IMR-90 (cell line): ENCODE results near the gene SHROOM1. TPM values are rescaled to one million over a fixed set of nuclear protein-coding genes. Genes with fewer than 3 reads are reported as not detected.

Experiments
- ATAC-seq: fragments of 200-7000 bp; cut with Tn5 transposase; 2 replicates; pipeline ENCODE4 v1.9.1; 2020; ENCODE audit warnings: low read depth, mild to moderate bottlenecking, moderate library complexity
- BruUV-seq: library from RNA; stranded (reverse); fragments of 400-500 nt; replicated peaks from 2 replicates; lab custom pipeline; 2021; lab: Mats Ljungman, UMichigan
- CTCF ChIA-PET: fragments of 300-600 bp; formaldehyde crosslinking; extraction: SDS; loops from one replicate; lab custom pipeline; 2021; ENCODE audit warnings: antibody characterized with exemption; lab: Yijun Ruan, JAX
- POLR2A ChIA-PET: fragments of 300-600 bp; sonication (Branson Sonifier 250); formaldehyde crosslinking; loops from one replicate; lab custom pipeline; 2022; ENCODE audit warnings: antibody characterized with exemption; ENCODE audit not compliant: unreplicated experiment; lab: Charles Lee
- DNase-seq: peaks from one replicate; pipeline ENCODE4 v3.0.0; 2013
- H2AFZ ChIP-seq: replicated peaks from 2 replicates; pipeline ENCODE3; 2013; ENCODE audit warnings: low read length, mild to moderate bottlenecking; ENCODE audit not compliant: poor library complexity
- H2AK5ac ChIP-seq: 2 replicates; pipeline ENCODE4 v1.6.1; 2013; ENCODE audit warnings: low read depth, low read length, inconsistent platforms
- H2AK9ac ChIP-seq: replicated peaks from 2 replicates; pipeline ENCODE3; 2013; ENCODE audit warnings: mild to moderate bottlenecking, low read depth, low read length, moderate library complexity; ENCODE audit not compliant: poor library complexity
- H2BK120ac ChIP-seq: 2 replicates; pipeline ENCODE4 v1.6.1; 2013; ENCODE audit warnings: low read depth, low read length, inconsistent platforms
- H2BK15ac ChIP-seq: 3 replicates; pipeline ENCODE4 v1.6.1; 2013; ENCODE audit warnings: low read depth, low read length, inconsistent platforms
- H2BK20ac ChIP-seq: 2 replicates; pipeline ENCODE4 v1.6.1; 2013; ENCODE audit warnings: low read depth, mild to moderate bottlenecking, inconsistent platforms, low read length, moderate library complexity
- H2BK5ac ChIP-seq: 2 replicates; pipeline ENCODE4 v1.6.1; 2013; ENCODE audit warnings: mild to moderate bottlenecking, low read depth, low read length, inconsistent platforms; ENCODE audit not compliant: poor library complexity, severe bottlenecking
- H3K14ac ChIP-seq: replicated peaks from 2 replicates; pipeline ENCODE4 v1.6.1; 2013; ENCODE audit warnings: low read depth, low read length, inconsistent platforms
- H3K18ac ChIP-seq: 2 replicates; pipeline ENCODE4 v1.6.1; 2013; ENCODE audit warnings: low read depth, low read length, control low read depth
- H3K23ac ChIP-seq: 2 replicates; pipeline ENCODE4 v1.6.1; 2013; ENCODE audit warnings: low read depth, low read length, inconsistent platforms
- H3K27ac ChIP-seq: 2 replicates; pipeline ENCODE4 v1.5.1; 2013; ENCODE audit warnings: mild to moderate bottlenecking, control low read depth, low read length; ENCODE audit not compliant: insufficient read depth
- H3K27me3 ChIP-seq: 2 replicates; pipeline ENCODE4 v1.6.1; 2013; ENCODE audit warnings: low read length; ENCODE audit not compliant: control insufficient read depth, insufficient read depth
- H3K36me3 ChIP-seq: 2 replicates; pipeline ENCODE4 v1.6.1; 2013; ENCODE audit warnings: low read length, mixed read lengths; ENCODE audit not compliant: control insufficient read depth, insufficient read depth
- H3K4ac ChIP-seq: 2 replicates; pipeline ENCODE4 v1.6.1; 2013; ENCODE audit warnings: low read depth, low read length, inconsistent platforms
- H3K4me1 ChIP-seq: 2 replicates; pipeline ENCODE4 v1.6.1; 2013; ENCODE audit warnings: low read length, mixed read lengths; ENCODE audit not compliant: control insufficient read depth, insufficient read depth
- H3K4me2 ChIP-seq: 2 replicates; pipeline ENCODE4 v1.6.1; 2013; ENCODE audit warnings: low read depth, mild to moderate bottlenecking, control low read depth, low read length, moderate library complexity
- H3K4me3 ChIP-seq: 2 replicates; pipeline ENCODE4 v1.5.1; 2013; ENCODE audit warnings: low read depth, mild to moderate bottlenecking, control low read depth, low read length, moderate library complexity; ENCODE audit not compliant: insufficient read depth
- H3K56ac ChIP-seq: 2 replicates; pipeline ENCODE4 v1.6.1; 2013; ENCODE audit warnings: low read length, inconsistent platforms; ENCODE audit not compliant: insufficient read depth; ENCODE audit errors: extremely low read depth
- H3K79me1 ChIP-seq, 2 experiments: 2 replicates each; pipeline ENCODE4 v1.6.1; 2013; ENCODE audit warnings: low read length in 2 of 2, inconsistent platforms in 1 of 2, low read depth in 1 of 2
- H3K9ac ChIP-seq: 2 replicates; pipeline ENCODE4 v1.6.1; 2013; ENCODE audit warnings: low read depth, low read length, control low read depth
- H3K9me1 ChIP-seq: 2 replicates; pipeline ENCODE4 v1.6.1; 2013; ENCODE audit warnings: low read length, inconsistent platforms; ENCODE audit not compliant: insufficient read depth
- H3K9me3 ChIP-seq: 2 replicates; pipeline ENCODE4 v1.6.1; 2013; ENCODE audit warnings: low read length; ENCODE audit not compliant: control insufficient read depth, insufficient read depth
- H4K20me1 ChIP-seq: 2 replicates; pipeline ENCODE4 v1.6.1; 2013; ENCODE audit warnings: low read length, inconsistent platforms; ENCODE audit not compliant: insufficient read depth
- H4K5ac ChIP-seq: 2 replicates; pipeline ENCODE4 v1.6.1; 2013; ENCODE audit warnings: mild to moderate bottlenecking, low read depth, low read length, control low read depth
- H4K8ac ChIP-seq, 2 experiments: 2 replicates each; pipeline ENCODE4 v1.6.1; 2013; ENCODE audit warnings: low read depth in 2 of 2, low read length in 2 of 2, control low read depth in 1 of 2, inconsistent platforms in 1 of 2
- H4K91ac ChIP-seq: 2 replicates; pipeline ENCODE4 v1.6.1; 2013; ENCODE audit warnings: low read depth, low read length, inconsistent platforms; ENCODE audit not compliant: insufficient read depth
- CHD1 ChIP-seq: IDR thresholded peaks from 2 replicates; pipeline ENCODE4 v1.6.1; 2012; ENCODE audit warnings: low read depth, low read length, improper control_type of control experiment
- FOS ChIP-seq: fragments of 150-350 bp; IDR thresholded peaks from 2 replicates; pipeline ENCODE4 v1.6.1; 2016; ENCODE audit warnings: low read depth, low read length
- NFE2L2 ChIP-seq: fragments of 150-350 bp; IDR thresholded peaks from 2 replicates; pipeline ENCODE4 v1.6.1; 2016; ENCODE audit warnings: low read depth, mild to moderate bottlenecking, low read length
- POLR2A ChIP-seq: IDR thresholded peaks from 2 replicates; pipeline ENCODE4 v1.6.1; 2012; ENCODE audit warnings: mild to moderate bottlenecking, low read depth, low read length
- RAD21 ChIP-seq: IDR thresholded peaks from 2 replicates; pipeline ENCODE4 v1.6.1; 2012; ENCODE audit warnings: low read length, improper control_type of control experiment
- RCOR1 ChIP-seq: IDR thresholded peaks from 2 replicates; pipeline ENCODE4 v1.6.1; 2012; ENCODE audit warnings: mild to moderate bottlenecking, low read length, improper control_type of control experiment; ENCODE audit not compliant: insufficient replicate concordance
- USF2 ChIP-seq: fragments of 150-350 bp; IDR thresholded peaks from 2 replicates; pipeline ENCODE4 v1.6.1; 2017; ENCODE audit warnings: mild to moderate bottlenecking, antibody characterized with exemption, low read length, low read depth
- WGBS, 2 experiments: methylation state at CpG; one replicate each; pipeline versions ENCODE4 v1.1.5 to v1.1.7; 2013; ENCODE audit warnings: missing lambda C conversion rate in 2 of 2; ENCODE audit not compliant: insufficient read length in 1 of 2; ENCODE audit errors: extremely low coverage in 2 of 2; 5-methylcytosine and 5-hydroxymethylcytosine counted together
- dilution Hi-C: fragments of 300-500 bp; cut with HindIII; formaldehyde crosslinking; loops from one replicate; pipeline ENCODE4 v1.14.3; 2018; ENCODE audit warnings: low sequenced_read_pairs; ENCODE audit not compliant: unreplicated experiment
- in situ Hi-C: fragments of 300-500 bp; cut with MboI; formaldehyde crosslinking; loops from 3 replicates; pipeline ENCODE4 v1.14.3; 2019; ENCODE audit warnings: low sequenced_read_pairs, inconsistent platforms, mixed read lengths
- intact Hi-C: fragments of 100-400 bp; cut with micrococcal nuclease; formaldehyde crosslinking; loops from 2 replicates; pipeline ENCODE4 v1.10.0; 2022
- polyA plus RNA-seq, 3 experiments: library from polyadenylated mRNA; depleted of rRNA; stranded (reverse); fragments of >200 nt; gene quantifications; 2 replicates each; pipeline ENCODE4 v1.2.3, GENCODE V29; 2012; ENCODE audit warnings: low replicate concordance in 1 of 3
- total RNA-seq: library from RNA; depleted of rRNA; stranded (reverse); fragments of >200 nt; gene quantifications from 2 replicates; pipeline ENCODE4 v1.2.3, GENCODE V29; 2012
- TF ChIP-seq, protein P1 (sequence below): conservative IDR thresholded peaks from 2 replicates; pipeline ENCODE4 v1.5.1; 2012; ENCODE audit warnings: mild to moderate bottlenecking, low read depth, low read length, improper control_type of control experiment

The SHROOM1 gene
- total and polyA plus RNA-seq, 2 of the 4 experiments (the other 2 are of a cell fraction) = 1.4 to 6.3 TPM

DNA sequence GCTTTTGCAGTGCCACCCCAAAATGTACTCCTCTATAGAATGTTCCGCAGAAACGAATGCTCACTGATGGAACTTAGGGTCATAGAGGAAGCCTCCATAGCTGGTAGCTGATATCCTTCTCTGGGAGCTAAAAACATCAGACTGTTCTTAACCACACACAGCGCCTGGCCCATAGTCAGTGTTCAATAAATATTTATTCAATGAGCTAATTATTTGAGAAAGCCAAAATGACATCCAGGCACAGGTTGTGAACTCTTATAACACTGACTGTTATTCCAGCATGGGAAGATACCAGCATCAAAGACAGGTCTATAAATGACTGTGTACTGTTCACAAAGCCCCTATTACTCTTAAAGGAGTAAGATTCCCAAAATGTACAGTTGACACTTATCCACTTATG, 22.9 kb upstream of the SHROOM1 start:
- dilution Hi-C loops = no loop called here
- H3K9me3 ChIP-seq = no peaks in the 10 kb centered on the region
- no peak overlapping the region for H3K4ac ChIP-seq
- in situ Hi-C loops = no loop called here
- H2AK9ac ChIP-seq = no peak overlapping the region
- BruUV-seq = no TSS peak
- ATAC-seq = no peak
- CTCF ChIA-PET = no interaction called here
- H2BK120ac ChIP-seq = no peak overlapping the region
- H2AFZ ChIP-seq = no peak overlapping the region
- TF ChIP-seq NFE2L2 = no peak
- no peak for TF ChIP-seq RAD21
- TF ChIP-seq POLR2A = no peak
- TF ChIP-seq, protein P1, sequence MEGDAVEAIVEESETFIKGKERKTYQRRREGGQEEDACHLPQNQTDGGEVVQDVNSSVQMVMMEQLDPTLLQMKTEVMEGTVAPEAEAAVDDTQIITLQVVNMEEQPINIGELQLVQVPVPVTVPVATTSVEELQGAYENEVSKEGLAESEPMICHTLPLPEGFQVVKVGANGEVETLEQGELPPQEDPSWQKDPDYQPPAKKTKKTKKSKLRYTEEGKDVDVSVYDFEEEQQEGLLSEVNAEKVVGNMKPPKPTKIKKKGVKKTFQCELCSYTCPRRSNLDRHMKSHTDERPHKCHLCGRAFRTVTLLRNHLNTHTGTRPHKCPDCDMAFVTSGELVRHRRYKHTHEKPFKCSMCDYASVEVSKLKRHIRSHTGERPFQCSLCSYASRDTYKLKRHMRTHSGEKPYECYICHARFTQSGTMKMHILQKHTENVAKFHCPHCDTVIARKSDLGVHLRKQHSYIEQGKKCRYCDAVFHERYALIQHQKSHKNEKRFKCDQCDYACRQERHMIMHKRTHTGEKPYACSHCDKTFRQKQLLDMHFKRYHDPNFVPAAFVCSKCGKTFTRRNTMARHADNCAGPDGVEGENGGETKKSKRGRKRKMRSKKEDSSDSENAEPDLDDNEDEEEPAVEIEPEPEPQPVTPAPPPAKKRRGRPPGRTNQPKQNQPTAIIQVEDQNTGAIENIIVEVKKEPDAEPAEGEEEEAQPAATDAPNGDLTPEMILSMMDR = no peak
- no peak for TF ChIP-seq USF2
- no peak for TF ChIP-seq CHD1
- no peak for TF ChIP-seq RCOR1
- no peak for TF ChIP-seq FOS
- no peaks in the 10 kb centered on the region for H3K9me1 ChIP-seq
- no peak overlapping the region for H3K14ac ChIP-seq
- H3K23ac ChIP-seq = no peak overlapping the region
- POLR2A ChIA-PET = no interaction called here
- H3K18ac ChIP-seq = no peak overlapping the region
- H2BK5ac ChIP-seq = no peak overlapping the region
- no peak overlapping the region for H3K27ac ChIP-seq
- H3K4me3 ChIP-seq = no peak overlapping the region
- H4K8ac ChIP-seq = no peak overlapping the region
- no peaks in the 10 kb centered on the region for H3K36me3 ChIP-seq
- WGBS, 2 experiments = no CpG with 5 or more reads among the region's 3 CpGs
- H3K79me1 ChIP-seq = no peaks in the 10 kb centered on the region
- no peak overlapping the region for H2BK20ac ChIP-seq
- H4K5ac ChIP-seq = no peak overlapping the region
- no peak overlapping the region for H3K9ac ChIP-seq
- H3K4me2 ChIP-seq = no peak overlapping the region
- no peaks in the 10 kb centered on the region for H3K27me3 ChIP-seq
- DNase-seq = no peak
- no peak overlapping the region for H3K56ac ChIP-seq
- no peak overlapping the region for H4K91ac ChIP-seq
- no peaks in the 10 kb centered on the region for H4K20me1 ChIP-seq
- H2BK15ac ChIP-seq = no peak overlapping the region
- intact Hi-C loops = no loop called here
- H2AK5ac ChIP-seq = no peak overlapping the region
- peaks cover 3% of the 10 kb centered on the region; the same call in 1 of the 2 replicates for H3K4me1 ChIP-seq
